Measurements from ENCODE around the gene EIF5B.

The EIF5B gene

GRCh38 chr2:99448556-99448955 lies 111.4 kb downstream of the EIF5B start:
- TF ChIP-seq EZH2phosphoT487 (IDR thresholded peaks at IDR 0.05; ENCODE audit: borderline replicate concordance, low read length) (no peak), CTCF (IDR thresholded peaks at IDR 0.05; ENCODE audit: low read depth, low read length, poor library complexity, severe bottlenecking) (no peak)
- Histone ChIP-seq H3K27ac (ENCODE audit: low read depth, low read length) (no peak overlapping the region), H3K27me3 (ENCODE audit: control insufficient read depth, low read length) (no peaks in the 10 kb centered on the region), H4K20me1 (ENCODE audit: control insufficient read depth, insufficient read depth, low read depth, low read length) (no peaks in the 10 kb centered on the region), H3K4me3 (ENCODE audit: low read length) (no peak overlapping the region), H3F3A (ENCODE audit: control insufficient read depth, insufficient read depth) (no peaks in the 10 kb centered on the region), H3K4me2 (ENCODE audit: low read length) (no peak overlapping the region), H3K9me3 (ENCODE audit: control insufficient read depth, insufficient read depth, low read length) (no peaks in the 10 kb centered on the region), H3K9me2 (replicated peaks; ENCODE audit: control insufficient read depth, low read length) (no peaks in the 10 kb centered on the region), H3K36me3 (ENCODE audit: control insufficient read depth, low read length) (peaks cover 55% of the 10 kb centered on the region), H3K4me1 (ENCODE audit: control insufficient read depth, low read length) (no peaks in the 10 kb centered on the region), H3K79me2 (ENCODE audit: control insufficient read depth, low read length) (peaks cover 33% of the 10 kb centered on the region)

- Histone ChIP-seq H4K20me1 (ENCODE audit: control insufficient read depth, insufficient read depth, low read depth, low read length) (no peaks in the 10 kb centered on the region), H3K4me3 (ENCODE audit: low read length) (no peak overlapping the region), H3K27ac (ENCODE audit: low read depth, low read length) (no peak overlapping the region), H3K36me3 (ENCODE audit: control insufficient read depth, low read length) (peaks cover 60% of the 10 kb centered on the region), H3K9me2 (replicated peaks; ENCODE audit: control insufficient read depth, low read length) (no peaks in the 10 kb centered on the region), H3K27me3 (ENCODE audit: control insufficient read depth, low read length) (no peaks in the 10 kb centered on the region), H3F3A (ENCODE audit: control insufficient read depth, insufficient read depth) (no peaks in the 10 kb centered on the region), H3K4me1 (ENCODE audit: control insufficient read depth, low read length) (no peaks in the 10 kb centered on the region), H3K79me2 (ENCODE audit: control insufficient read depth, low read length) (peaks cover 35% of the 10 kb centered on the region), H3K4me2 (ENCODE audit: low read length) (no peak overlapping the region), H3K9me3 (ENCODE audit: control insufficient read depth, insufficient read depth, low read length) (no peaks in the 10 kb centered on the region)
- TF ChIP-seq CTCF (IDR thresholded peaks at IDR 0.05; ENCODE audit: low read depth, low read length, poor library complexity, severe bottlenecking), result no peak
Measured at GRCh38 chr2:99450199-99450598, 113.0 kb downstream of the EIF5B start.
